ENCODE results near the gene BCAR1. TPM values are rescaled to one million over a fixed set of nuclear protein-coding genes. Genes with fewer than 3 reads are reported as not detected.

The BCAR1 gene
- total RNA-seq, 1 experiment from 2014 or later: 120 TPM

DNA sequence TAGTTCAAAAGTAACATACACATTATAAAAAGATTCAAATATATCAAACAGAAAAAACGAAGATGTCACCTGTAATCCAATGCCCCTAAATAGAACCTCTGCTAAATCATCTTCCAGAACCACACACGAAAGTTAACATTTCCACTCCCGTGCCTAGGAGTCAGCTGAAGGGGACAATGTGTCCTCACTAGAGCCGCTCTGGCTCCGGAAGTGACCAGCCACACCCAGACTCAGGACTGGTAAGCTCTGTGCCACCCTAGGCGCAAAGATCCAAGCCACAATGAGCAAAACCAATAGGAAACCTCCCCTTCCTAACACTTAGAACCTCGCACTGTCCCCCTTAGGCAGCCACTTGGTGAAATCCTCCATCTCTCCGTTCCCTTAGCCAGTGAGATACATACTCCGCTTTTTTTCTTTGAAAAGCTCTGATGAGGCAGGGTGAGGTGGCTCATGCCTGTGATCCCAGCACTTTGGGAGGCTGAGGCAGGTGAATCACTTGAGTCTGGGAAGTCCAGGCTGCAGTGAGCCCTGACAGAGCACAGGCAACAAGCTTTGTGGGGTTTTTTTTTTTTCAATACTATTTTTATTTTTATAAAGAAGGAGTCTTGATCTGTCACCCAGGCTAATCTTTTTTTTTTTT, 20.8 kb downstream of the BCAR1 start:
- POLR2A ChIA-PET: interaction anchor here (0.6 kb wide), 1 partner anchor 113 kb away, joined by 8 read pairs; no protein-coding TSS in a partner anchor
- Histone ChIP-seq H3K4me3 (ENCODE audit: low read depth in 2 of 2, low read length in 2 of 2) (no peak overlapping the region), H3K27ac (ENCODE audit: low read length) (no peak overlapping the region), H3K36me3 (ENCODE audit: control insufficient read depth, insufficient read depth, low read length) (peaks cover 9% of the 10 kb centered on the region; the same call in 1 of the 2 replicates), H3K27me3 (ENCODE audit: control insufficient read depth, insufficient read depth, low read length) (no peaks in the 10 kb centered on the region), H3K4me1 (ENCODE audit: control insufficient read depth, insufficient read depth, low read length) (peaks cover 10% of the 10 kb centered on the region), H3K9me3 (ENCODE audit: control insufficient read depth, insufficient read depth, low read depth, low read length) (no peaks in the 10 kb centered on the region)
- ATAC-seq (no peak), DNase-seq (ENCODE audit: low read depth, low spot score) (no peak)
- intact Hi-C loops (cut with micrococcal nuclease; ENCODE audit: unreplicated experiment): loop anchor here (10.0 kb wide), 1 partner anchor 154 kb away; no protein-coding TSS in a partner anchor
- TF ChIP-seq, protein P1, sequence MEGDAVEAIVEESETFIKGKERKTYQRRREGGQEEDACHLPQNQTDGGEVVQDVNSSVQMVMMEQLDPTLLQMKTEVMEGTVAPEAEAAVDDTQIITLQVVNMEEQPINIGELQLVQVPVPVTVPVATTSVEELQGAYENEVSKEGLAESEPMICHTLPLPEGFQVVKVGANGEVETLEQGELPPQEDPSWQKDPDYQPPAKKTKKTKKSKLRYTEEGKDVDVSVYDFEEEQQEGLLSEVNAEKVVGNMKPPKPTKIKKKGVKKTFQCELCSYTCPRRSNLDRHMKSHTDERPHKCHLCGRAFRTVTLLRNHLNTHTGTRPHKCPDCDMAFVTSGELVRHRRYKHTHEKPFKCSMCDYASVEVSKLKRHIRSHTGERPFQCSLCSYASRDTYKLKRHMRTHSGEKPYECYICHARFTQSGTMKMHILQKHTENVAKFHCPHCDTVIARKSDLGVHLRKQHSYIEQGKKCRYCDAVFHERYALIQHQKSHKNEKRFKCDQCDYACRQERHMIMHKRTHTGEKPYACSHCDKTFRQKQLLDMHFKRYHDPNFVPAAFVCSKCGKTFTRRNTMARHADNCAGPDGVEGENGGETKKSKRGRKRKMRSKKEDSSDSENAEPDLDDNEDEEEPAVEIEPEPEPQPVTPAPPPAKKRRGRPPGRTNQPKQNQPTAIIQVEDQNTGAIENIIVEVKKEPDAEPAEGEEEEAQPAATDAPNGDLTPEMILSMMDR (IDR thresholded peaks at IDR 0.05): no peak
- TF ChIP-seq SIN3A (IDR thresholded peaks at IDR 0.05; ENCODE audit: borderline replicate concordance, insufficient read depth, low read depth, low read length) (no peak), TCF7L2 (IDR thresholded peaks at IDR 0.05; ENCODE audit: low read depth, low read length) (no peak), POLR2AphosphoS5 (IDR thresholded peaks at IDR 0.05; ENCODE audit: low read depth, low read length) (no peak)
- TF ChIP-seq, protein P2, sequence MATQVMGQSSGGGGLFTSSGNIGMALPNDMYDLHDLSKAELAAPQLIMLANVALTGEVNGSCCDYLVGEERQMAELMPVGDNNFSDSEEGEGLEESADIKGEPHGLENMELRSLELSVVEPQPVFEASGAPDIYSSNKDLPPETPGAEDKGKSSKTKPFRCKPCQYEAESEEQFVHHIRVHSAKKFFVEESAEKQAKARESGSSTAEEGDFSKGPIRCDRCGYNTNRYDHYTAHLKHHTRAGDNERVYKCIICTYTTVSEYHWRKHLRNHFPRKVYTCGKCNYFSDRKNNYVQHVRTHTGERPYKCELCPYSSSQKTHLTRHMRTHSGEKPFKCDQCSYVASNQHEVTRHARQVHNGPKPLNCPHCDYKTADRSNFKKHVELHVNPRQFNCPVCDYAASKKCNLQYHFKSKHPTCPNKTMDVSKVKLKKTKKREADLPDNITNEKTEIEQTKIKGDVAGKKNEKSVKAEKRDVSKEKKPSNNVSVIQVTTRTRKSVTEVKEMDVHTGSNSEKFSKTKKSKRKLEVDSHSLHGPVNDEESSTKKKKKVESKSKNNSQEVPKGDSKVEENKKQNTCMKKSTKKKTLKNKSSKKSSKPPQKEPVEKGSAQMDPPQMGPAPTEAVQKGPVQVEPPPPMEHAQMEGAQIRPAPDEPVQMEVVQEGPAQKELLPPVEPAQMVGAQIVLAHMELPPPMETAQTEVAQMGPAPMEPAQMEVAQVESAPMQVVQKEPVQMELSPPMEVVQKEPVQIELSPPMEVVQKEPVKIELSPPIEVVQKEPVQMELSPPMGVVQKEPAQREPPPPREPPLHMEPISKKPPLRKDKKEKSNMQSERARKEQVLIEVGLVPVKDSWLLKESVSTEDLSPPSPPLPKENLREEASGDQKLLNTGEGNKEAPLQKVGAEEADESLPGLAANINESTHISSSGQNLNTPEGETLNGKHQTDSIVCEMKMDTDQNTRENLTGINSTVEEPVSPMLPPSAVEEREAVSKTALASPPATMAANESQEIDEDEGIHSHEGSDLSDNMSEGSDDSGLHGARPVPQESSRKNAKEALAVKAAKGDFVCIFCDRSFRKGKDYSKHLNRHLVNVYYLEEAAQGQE (IDR thresholded peaks at IDR 0.05; ENCODE audit: insufficient read depth in 1 of 2, low read depth in 2 of 2, low read length in 1 of 2): no peak
- BruUV-seq (replicated peaks): no TSS peak
- CTCF ChIA-PET: no interaction called here
- in situ Hi-C loops (cut with HindIII; ENCODE audit: low pct_unique_long_range_greater_than_20kb, low sequenced_read_pairs): no loop called here

DNA sequence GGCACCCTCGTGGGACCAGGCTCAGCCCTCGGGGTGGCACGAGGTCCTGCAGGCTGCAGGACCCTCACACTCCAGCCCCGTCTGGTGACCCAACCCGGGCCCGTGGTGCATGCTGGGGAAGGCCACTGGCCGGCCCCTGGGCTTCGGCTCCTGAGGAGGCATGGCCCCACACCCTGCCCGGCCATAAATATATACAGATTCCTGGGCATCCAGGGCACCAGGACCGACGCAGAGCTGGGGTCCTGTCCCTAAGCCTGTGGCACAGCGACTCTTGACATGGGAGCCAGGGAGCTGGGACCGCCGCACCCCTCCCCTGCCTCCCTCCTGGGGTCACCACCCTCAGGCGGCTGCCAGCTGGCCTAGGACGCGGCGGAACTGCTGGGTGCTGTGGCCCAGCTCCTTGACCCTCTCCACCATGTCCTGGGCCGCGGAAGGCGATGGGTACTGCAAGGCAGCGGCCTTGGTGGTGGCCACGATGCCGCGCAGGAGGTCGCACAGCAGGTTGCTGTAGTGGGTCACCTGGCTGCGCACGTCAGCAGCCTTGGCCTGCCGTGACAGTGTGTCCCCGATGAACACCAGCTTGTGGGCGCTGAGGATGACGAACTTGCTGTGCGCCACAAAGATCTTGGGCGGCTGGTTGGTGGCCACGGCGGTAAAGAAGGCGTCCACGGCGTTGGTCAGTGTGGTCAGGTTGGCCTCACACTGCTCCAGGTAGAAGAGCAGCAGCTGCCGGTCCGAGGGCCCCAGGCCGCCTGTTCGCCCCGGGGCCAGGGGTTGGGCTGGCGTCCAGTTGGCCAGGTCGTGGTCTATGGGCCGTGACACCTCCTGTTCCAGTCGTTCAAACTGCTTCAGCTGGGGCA, 22.0 kb downstream of the BCAR1 start:
- no peak overlapping the region for H3K27ac ChIP-seq (ENCODE audit: low read length)
- H3K36me3 ChIP-seq (ENCODE audit: control insufficient read depth, insufficient read depth, low read length): peaks cover 9% of the 10 kb centered on the region; the same call in 1 of the 2 replicates
- in situ Hi-C loops (cut with HindIII; ENCODE audit: low pct_unique_long_range_greater_than_20kb, low sequenced_read_pairs): no loop called here
- H3K4me1 ChIP-seq (ENCODE audit: control insufficient read depth, insufficient read depth, low read length): peaks cover 6% of the 10 kb centered on the region
- TF ChIP-seq, protein P2 (IDR thresholded peaks at IDR 0.05; ENCODE audit: insufficient read depth in 1 of 2, low read depth in 2 of 2, low read length in 1 of 2): no peak
- TF ChIP-seq, protein P1 (IDR thresholded peaks at IDR 0.05): no peak
- TF ChIP-seq SIN3A (IDR thresholded peaks at IDR 0.05; ENCODE audit: borderline replicate concordance, insufficient read depth, low read depth, low read length) (no peak), POLR2AphosphoS5 (IDR thresholded peaks at IDR 0.05; ENCODE audit: low read depth, low read length) (no peak), TCF7L2 (IDR thresholded peaks at IDR 0.05; ENCODE audit: low read depth, low read length) (no peak)
- no peak overlapping the region for H3K4me3 ChIP-seq (ENCODE audit: low read depth in 2 of 2, low read length in 2 of 2)
- no TSS peak for BruUV-seq (replicated peaks)
- ChIA-PET CTCF (no interaction called here), POLR2A (no interaction called here)
- no peaks in the 10 kb centered on the region for H3K9me3 ChIP-seq (ENCODE audit: control insufficient read depth, insufficient read depth, low read depth, low read length)
- intact Hi-C loops (cut with micrococcal nuclease; ENCODE audit: unreplicated experiment): loop anchor here (10.0 kb wide), 1 partner anchor 155 kb away; no protein-coding TSS in a partner anchor
- no peak for DNase-seq (ENCODE audit: low read depth, low spot score)
- no peak for ATAC-seq
- no peaks in the 10 kb centered on the region for H3K27me3 ChIP-seq (ENCODE audit: control insufficient read depth, insufficient read depth, low read length)

Measured in Panc1 (cell line).